ENCODE measurements around the gene RPL15. TPM values are rescaled to one million over a fixed set of nuclear protein-coding genes. Genes with fewer than 3 reads are reported as not detected.

Gene RPL15
- total and polyA plus RNA-seq, 2 of the 13 experiments (the other 11 are each of a cell fraction or from before 2014, with no cell fraction given), result 1,297 to 3,693 TPM

GRCh38 chr3:23867400-23867799 is 49.5 kb upstream of the RPL15 start (continued):
- TF ChIP-seq NFIB (CRISPR knock-in tag; IDR thresholded peaks at IDR 0.05; ENCODE audit: borderline replicate concordance) (no peak), ZNF788 (CRISPR knock-in tag; IDR thresholded peaks at IDR 0.05; ENCODE audit: borderline replicate concordance) (no peak), SAFB2 (CRISPR knock-in tag; IDR thresholded peaks at IDR 0.05; ENCODE audit: borderline replicate concordance, low read depth) (no peak)

- CTCF ChIA-PET (ENCODE audit: low intra/inter-chr PET ratio, low total read pairs), result no interaction called here
- 95% methylated on average over 1 of the region's 1 CpG for WGBS (ENCODE audit: low lambda C conversion rate)
- peaks cover 15% of the 10 kb centered on the region for H3K79me2 ChIP-seq (ENCODE audit: insufficient read depth, low read length)
- BruUV-seq (replicated peaks), result no TSS peak
- no peak overlapping the region for H3K4me3 ChIP-seq (replicated peaks in 1 of 3; ENCODE audit: insufficient read depth in 1 of 3, low read depth in 2 of 3, low read length in 3 of 3)
- DNase-seq (ENCODE audit: low spot score) (no peak), FAIRE-seq (no peak), ATAC-seq (no peak)
- peaks cover 29% of the 10 kb centered on the region for H3K4me1 ChIP-seq (ENCODE audit: insufficient read depth, low read length)
- no peak overlapping the region for H3K4me2 ChIP-seq (ENCODE audit: low read depth, low read length)
- H4K20me1 ChIP-seq (ENCODE audit: insufficient read depth, low read length), result peaks cover 18% of the 10 kb centered on the region
- intact Hi-C loops (cut with micrococcal nuclease; ENCODE audit: unreplicated experiment) (no loop called here), in situ Hi-C loops (cut with HindIII; ENCODE audit: extremely low pct_ligation_motif_present, low pct_unique_long_range_greater_than_20kb) (no loop called here)
- POLR2A ChIA-PET, result no interaction called here
- no peaks in the 10 kb centered on the region for H3K9me3 ChIP-seq (ENCODE audit: low read length)
- H3K27me3 ChIP-seq (ENCODE audit: control insufficient read depth in 1 of 2, insufficient read depth in 2 of 2, low read length in 2 of 2), result no peaks in the 10 kb centered on the region
- H3K27ac ChIP-seq (ENCODE audit: extremely low read length, insufficient read depth, low read length), result no peak overlapping the region
- no peak overlapping the region for H2AFZ ChIP-seq (ENCODE audit: low read length)
- no peaks in the 10 kb centered on the region for H3K36me3 ChIP-seq (replicated peaks in 1 of 2; ENCODE audit: control insufficient read depth in 1 of 2, insufficient read depth in 2 of 2, low read length in 2 of 2)
- H3K9ac ChIP-seq (ENCODE audit: insufficient read depth, low read depth, low read length), result no peak overlapping the region
- no peak for TF ChIP-seq SOX13 (IDR thresholded peaks at IDR 0.05)
- TF ChIP-seq SOX13 (CRISPR knock-in tag; conservative IDR thresholded peaks at IDR 0.05 in 1 of 2, IDR thresholded peaks at IDR 0.05 in 1 of 2), result no peak
- no peak for TF ChIP-seq KDM2A (CRISPR knock-in tag; IDR thresholded peaks at IDR 0.05; ENCODE audit: borderline replicate concordance, low read depth)
- no peak for TF ChIP-seq POLR2G (IDR thresholded peaks at IDR 0.05; ENCODE audit: low read depth, low read length)
- no peak for TF ChIP-seq MAFK (conservative IDR thresholded peaks at IDR 0.05 in 1 of 2, IDR thresholded peaks at IDR 0.05 in 1 of 2; ENCODE audit: low read length in 2 of 2)
- TF ChIP-seq ZNF607 (CRISPR knock-in tag; IDR thresholded peaks at IDR 0.05; ENCODE audit: borderline replicate concordance), result no peak
- no peak for TF ChIP-seq TRIM22 (IDR thresholded peaks at IDR 0.05)
- TF ChIP-seq KIAA2018 (CRISPR knock-in tag; IDR thresholded peaks at IDR 0.05; ENCODE audit: borderline replicate concordance), result no peak
- TF ChIP-seq ZC3H4 (CRISPR knock-in tag; IDR thresholded peaks at IDR 0.05; ENCODE audit: borderline replicate concordance), result no peak
- no peak for TF ChIP-seq MBNL3 (CRISPR knock-in tag; conservative IDR thresholded peaks at IDR 0.05)
These were observed 49.1 kb upstream of the RPL15 start for GRCh38 chr3:23867838-23868237.
